Progenitor cell of endocrine pancreas (in vitro differentiated cells): ENCODE measurements around the gene COPS4. TPM values are rescaled to one million over a fixed set of nuclear protein-coding genes. Genes with fewer than 3 reads are reported as not detected.

Source experiments
- DNase-seq: peaks from one replicate; pipeline ENCODE4 v3.0.0; 2021; ENCODE audit warnings: low spot score; ENCODE audit not compliant: unreplicated experiment
- H3K27ac Mint-ChIP-seq: 2 replicates; pipeline ENCODE4 v1.8.0; 2021; ENCODE audit warnings: mild to moderate bottlenecking, moderate library complexity, mixed read lengths
- H3K27me3 Mint-ChIP-seq: 2 replicates; pipeline ENCODE4 v1.8.0; 2021; ENCODE audit warnings: mixed read lengths
- H3K36me3 Mint-ChIP-seq: 2 replicates; pipeline ENCODE4 v1.8.0; 2022; ENCODE audit warnings: mixed read lengths; ENCODE audit not compliant: insufficient read depth
- H3K4me1 Mint-ChIP-seq: 2 replicates; pipeline ENCODE4 v1.8.0; 2021; ENCODE audit warnings: low read depth, mixed read lengths
- H3K4me3 Mint-ChIP-seq: 2 replicates; pipeline ENCODE4 v1.8.0; 2021; ENCODE audit warnings: low read depth, mild to moderate bottlenecking, moderate library complexity, mixed read lengths
- H3K9me3 Mint-ChIP-seq: 2 replicates; pipeline ENCODE4 v1.8.0; 2021; ENCODE audit warnings: low read depth, mixed read lengths
- CTCF ChIP-seq: fragments of 200-600 bp; sonication (generic); IDR thresholded peaks from one replicate; pipeline ENCODE4 v1.5.0; 2021; ENCODE audit warnings: antibody characterized with exemption, mild to moderate bottlenecking; ENCODE audit not compliant: unreplicated experiment
- total RNA-seq: library from RNA; stranded (reverse); gene quantifications from 2 replicates; pipeline ENCODE4 v1.2.1, GENCODE V29; 2021

Gene COPS4
- total RNA-seq, 1 donor from 2014 or later, result 42.7 TPM

GRCh38 chr4:83115656-83116285, 80.8 kb downstream of the COPS4 start:
- TF ChIP-seq CTCF, result no peak
- no peaks in the 10 kb centered on the region for H3K9me3 Mint-ChIP-seq
- no peaks in the 10 kb centered on the region for H3K36me3 Mint-ChIP-seq
- no peaks in the 10 kb centered on the region for H3K27me3 Mint-ChIP-seq
- peak overlapping the region; percentile 59 for H3K27ac Mint-ChIP-seq
- no peak overlapping the region for H3K4me3 Mint-ChIP-seq
- DNase-seq, result no peak
- H3K4me1 Mint-ChIP-seq, result peaks cover 10% of the 10 kb centered on the region

DNA sequence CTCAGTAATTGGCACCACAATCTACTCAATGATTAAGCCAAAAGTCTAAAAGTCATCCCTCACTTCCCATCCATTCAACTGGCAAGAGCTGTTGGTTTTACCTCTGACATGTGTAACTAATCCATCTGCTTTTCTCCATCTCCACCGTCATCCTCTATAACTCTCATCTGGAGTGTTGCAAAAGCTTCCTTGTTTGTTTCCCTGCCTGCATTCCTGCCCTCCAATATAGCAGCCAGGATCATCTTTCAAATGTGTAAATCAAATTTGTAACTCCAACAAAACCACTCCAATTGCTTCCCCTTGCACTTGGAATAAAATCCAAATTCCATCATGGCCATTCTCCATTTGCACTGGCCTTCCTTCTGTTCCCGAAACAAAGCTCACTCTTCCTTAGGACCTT, 83.9 kb downstream of the COPS4 start:
- H3K36me3 Mint-ChIP-seq, result no peaks in the 10 kb centered on the region
- H3K27me3 Mint-ChIP-seq, result no peaks in the 10 kb centered on the region
- no peak overlapping the region for H3K27ac Mint-ChIP-seq
- H3K4me3 Mint-ChIP-seq, result no peak overlapping the region
- H3K9me3 Mint-ChIP-seq, result peaks cover 3% of the 10 kb centered on the region
- H3K4me1 Mint-ChIP-seq, result peaks cover 10% of the 10 kb centered on the region
- no peak for TF ChIP-seq CTCF
- DNase-seq, result no peak

DNA sequence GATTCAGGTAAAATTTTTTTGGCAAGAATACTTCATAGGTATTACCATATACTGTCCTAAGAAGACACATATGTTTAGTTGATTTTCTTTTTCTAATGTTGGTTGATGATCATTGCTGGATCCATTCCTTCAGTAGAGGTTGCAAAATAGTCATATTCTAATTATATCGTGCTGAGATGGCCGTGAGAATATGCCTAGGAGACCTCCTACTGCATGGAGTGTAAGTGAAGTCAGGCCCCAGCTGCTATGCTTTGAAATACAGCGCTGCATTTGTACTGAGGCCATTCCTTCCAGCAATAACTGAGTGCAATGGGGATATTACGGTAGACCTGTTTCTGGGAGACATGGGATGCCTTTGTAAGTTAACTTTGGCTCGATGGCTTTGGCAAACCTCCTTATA, 86.3 kb downstream of the COPS4 start:
- H3K36me3 Mint-ChIP-seq, result no peaks in the 10 kb centered on the region
- H3K4me3 Mint-ChIP-seq, result no peak overlapping the region
- no peak for DNase-seq
- peaks cover 3% of the 10 kb centered on the region for H3K9me3 Mint-ChIP-seq
- peaks cover under 1% of the 10 kb centered on the region for H3K4me1 Mint-ChIP-seq
- no peak overlapping the region for H3K27ac Mint-ChIP-seq
- no peaks in the 10 kb centered on the region for H3K27me3 Mint-ChIP-seq
- no peak for TF ChIP-seq CTCF

GRCh38 chr4:83124111-83124780, 89.3 kb downstream of the COPS4 start:
- no peak overlapping the region for H3K27ac Mint-ChIP-seq
- TF ChIP-seq CTCF, result no peak
- no peaks in the 10 kb centered on the region for H3K4me1 Mint-ChIP-seq
- DNase-seq, result no peak
- H3K27me3 Mint-ChIP-seq, result no peaks in the 10 kb centered on the region
- H3K9me3 Mint-ChIP-seq, result peaks cover 12% of the 10 kb centered on the region
- no peaks in the 10 kb centered on the region for H3K36me3 Mint-ChIP-seq
- no peak overlapping the region for H3K4me3 Mint-ChIP-seq

Other genes with a start within 250 kb of the COPS4 start
- gene SCD5, start 236.4 kb upstream of the COPS4 start, total RNA-seq, result 14.6 and 15.7 TPM in 2 replicates
- gene SEC31A, start 144.0 kb upstream of the COPS4 start, total RNA-seq, result 233 and 250 TPM in 2 replicates
- 10.5 and 14.0 TPM in 2 replicates for gene THAP9, start 134.4 kb upstream of the COPS4 start, total RNA-seq
- 19.3 and 19.6 TPM in 2 replicates for gene LIN54, start 24.4 kb upstream of the COPS4 start, total RNA-seq
- gene PLAC8, start 79.5 kb downstream of the COPS4 start, total RNA-seq, result 4.7 and 5.9 TPM in 2 replicates
- gene COQ2, start 249.6 kb downstream of the COPS4 start, total RNA-seq, result 19.2 and 20.2 TPM in 2 replicates